H1 (cell line): ENCODE results near the gene STK33. TPM values are rescaled to one million over a fixed set of nuclear protein-coding genes. Genes with fewer than 3 reads are reported as not detected.

Source experiments
- FOSL1 ChIP-seq: IDR thresholded peaks from 2 replicates; pipeline ENCODE4 v1.6.1; 2011; ENCODE audit warnings: mild to moderate bottlenecking, low read depth, low read length, moderate library complexity; ENCODE audit not compliant: insufficient read depth
- polyA plus RNA-seq, 7 experiments: library from polyadenylated mRNA; depleted of rRNA in 3 of 7; stranded (reverse) in 5 of 7; unstranded in 2 of 7; fragments of >200 nt in 5 of 7; fragments of 200-250 nt in 2 of 7; gene quantifications; 1 replicate in 5 of 7; 2 replicates in 1 of 7; 4 replicates in 1 of 7; pipeline versions ENCODE4 v1.2.1 to v1.2.3, GENCODE V29; 2011 to 2013; ENCODE audit warnings: missing spikeins in 2 of 7, mixed read lengths in 2 of 7
- total RNA-seq: library from RNA; stranded (reverse); fragmentation: NEBNext Ultra II Directional; extraction: Animal tissue kit (Norgen Biotek cat#: 25700); gene quantifications from 2 replicates; pipeline ENCODE4 v1.2.1, GENCODE V29; 2021

STK33 gene
- total and polyA plus RNA-seq, 2 of the 8 experiments (the other 6 are each of a cell fraction or from before 2014, with no cell fraction given): 8.8 to 25.1 TPM

DNA sequence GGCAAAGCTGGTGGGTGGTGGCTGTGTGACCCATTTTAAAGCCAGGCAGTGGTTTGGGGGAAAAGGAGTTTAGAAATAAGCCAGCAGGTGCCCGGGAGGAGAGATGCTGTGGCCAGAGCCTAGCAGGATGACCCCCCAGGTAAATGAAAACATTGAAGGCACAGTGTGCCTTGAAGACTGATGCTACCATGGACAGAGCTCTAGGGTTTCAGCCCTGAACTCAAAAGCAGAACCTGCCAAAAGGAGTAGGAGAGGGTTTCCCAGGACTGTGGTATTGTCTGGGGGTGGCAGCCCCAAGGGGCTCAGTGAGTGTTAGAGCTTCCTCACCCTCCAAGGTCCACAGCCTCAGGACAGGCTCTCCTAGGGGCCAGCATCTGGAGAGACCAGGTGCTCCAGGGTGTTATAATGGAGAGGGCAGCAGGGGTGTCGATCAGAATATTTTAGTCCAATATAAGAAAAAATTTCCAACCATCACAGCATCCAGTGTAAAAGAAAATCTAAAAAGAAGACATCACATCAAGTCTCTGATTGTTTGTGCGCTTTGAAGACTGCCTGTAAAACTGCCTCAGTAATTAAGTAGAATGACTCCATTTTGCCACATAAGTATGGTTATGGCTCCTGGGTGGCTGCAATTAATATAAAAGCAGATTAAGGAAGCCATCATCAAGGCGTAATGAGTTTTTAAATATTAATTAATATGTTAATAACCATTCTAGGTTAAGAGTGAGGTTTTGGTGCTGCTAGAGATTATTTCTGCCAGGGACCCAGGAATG is 241.7 kb downstream of the STK33 start (continued):
- TF ChIP-seq FOSL1: no peak
